CD4-positive, alpha-beta T cell treated with Interleukin-17A for 1 hour (primary cell): ENCODE results near the gene FBN1.

Experiments used
- DNase-seq: peaks from one replicate; pipeline ENCODE4 v3.0.0-alpha.2; 2020

The FBN1 gene

DNA sequence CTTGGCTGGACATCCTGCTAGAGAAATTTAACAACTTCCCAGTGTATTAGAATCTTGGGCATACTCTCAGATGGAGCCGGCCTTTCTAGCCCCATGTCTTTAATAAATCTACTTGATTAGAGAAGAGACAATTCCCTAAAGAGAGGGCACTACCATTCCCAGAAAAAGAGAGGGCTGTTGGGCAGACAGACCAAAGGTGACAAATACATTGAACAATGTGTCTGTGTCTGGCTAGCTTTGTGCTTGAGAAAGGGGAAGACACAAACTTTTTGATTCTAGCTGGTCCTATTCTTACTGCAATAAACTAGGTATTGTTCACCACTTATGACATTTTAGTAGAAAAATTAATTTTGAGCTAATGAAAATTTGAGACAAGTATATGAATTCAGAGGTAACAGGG is 256.6 kb downstream of the FBN1 start:
- no peak for DNase-seq

DNA sequence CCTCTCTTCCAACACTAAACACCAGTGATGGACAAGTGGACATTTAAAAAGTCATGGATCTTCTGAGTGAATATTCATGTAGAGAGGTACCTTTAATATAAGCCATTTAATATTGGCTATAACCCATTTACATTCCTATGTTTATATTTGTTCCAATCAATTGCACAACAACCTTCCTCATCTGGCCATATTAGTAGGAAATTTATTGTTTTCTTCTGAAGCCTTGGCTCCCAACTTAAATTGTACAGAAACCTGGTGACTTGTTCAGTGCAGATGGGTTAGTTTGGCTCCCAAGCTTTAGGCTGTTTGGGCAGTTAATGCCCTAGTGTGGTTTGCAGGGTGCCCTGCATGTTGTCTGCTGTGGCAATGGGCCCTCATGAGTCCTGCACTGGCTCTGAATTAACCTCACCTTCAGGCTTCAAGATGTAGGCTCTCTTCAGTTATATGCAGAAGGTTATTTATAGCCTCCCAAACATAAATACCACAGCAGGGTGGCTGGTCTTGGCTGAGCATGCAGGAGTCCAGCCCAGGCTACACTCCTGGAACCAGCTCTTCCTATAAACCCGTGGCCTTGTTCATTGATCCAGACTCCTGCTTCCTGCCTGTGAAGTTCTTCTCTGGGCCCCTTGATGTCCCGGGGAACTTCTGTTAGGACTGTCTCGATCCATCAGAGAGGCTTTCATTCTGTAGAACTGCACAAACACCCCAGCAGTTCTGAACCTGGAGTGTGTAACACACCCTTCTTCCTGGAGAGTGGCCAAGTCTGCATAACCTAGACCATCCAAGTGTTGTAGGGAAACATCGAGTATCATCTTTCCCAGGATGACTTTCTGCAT is 257.3 kb downstream of the FBN1 start:
- no peak for DNase-seq

DNA sequence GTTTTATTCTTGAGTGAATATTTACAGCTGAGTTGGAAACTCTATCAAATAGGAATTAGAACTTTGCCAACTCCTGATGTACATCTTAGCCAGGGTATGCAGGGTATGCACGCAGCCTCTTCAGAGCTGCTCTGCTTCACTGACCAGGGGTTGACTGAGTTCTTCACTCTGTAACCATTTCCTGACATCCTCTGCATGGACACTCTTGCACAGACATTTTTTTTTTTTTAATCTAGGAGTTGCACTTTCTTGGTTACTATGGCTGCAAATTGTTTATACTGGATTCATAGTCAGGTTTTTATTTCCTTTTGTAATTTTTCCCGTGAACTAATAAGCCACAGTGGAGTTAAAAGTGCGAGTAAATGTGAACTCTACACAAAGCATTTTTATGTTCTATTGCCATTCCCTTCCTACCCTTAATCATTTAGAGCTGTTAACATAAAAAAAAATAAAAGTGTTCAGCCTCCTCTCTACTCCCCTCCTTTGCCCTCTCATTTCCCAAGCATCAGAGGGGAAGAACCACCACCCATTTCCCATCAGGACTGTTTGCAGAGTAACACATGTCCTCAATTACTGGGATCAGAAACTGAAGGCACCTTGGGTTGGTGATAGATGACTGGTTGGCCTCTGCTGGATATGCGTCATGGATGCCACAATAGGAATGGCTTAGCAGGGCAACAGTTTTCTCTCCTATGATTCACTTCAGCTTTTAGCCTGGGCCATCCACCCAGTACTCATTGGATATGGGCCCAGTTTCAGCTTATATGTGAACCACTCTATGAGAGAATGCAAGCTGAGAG is 260.3 kb downstream of the FBN1 start:
- no peak for DNase-seq

DNA sequence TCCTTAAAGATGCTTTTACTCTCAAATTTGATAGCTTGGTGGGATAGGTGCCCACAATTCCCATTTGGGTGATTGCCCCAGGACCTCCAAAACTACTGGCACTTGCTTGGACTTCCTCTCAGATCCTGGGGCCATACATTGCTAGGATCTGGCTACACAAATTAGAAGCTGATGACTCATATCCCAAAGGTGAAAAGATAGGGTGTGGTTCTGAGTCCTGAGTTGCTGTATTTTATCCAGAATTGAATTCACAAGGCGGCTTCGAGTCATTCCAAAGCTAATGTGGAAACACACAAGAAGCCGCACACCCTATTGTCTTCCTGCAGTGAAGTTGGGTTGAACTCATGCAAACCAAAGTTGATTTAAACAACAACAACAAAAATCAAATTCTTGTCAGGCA is 260.9 kb downstream of the FBN1 start:
- no peak for DNase-seq

DNA sequence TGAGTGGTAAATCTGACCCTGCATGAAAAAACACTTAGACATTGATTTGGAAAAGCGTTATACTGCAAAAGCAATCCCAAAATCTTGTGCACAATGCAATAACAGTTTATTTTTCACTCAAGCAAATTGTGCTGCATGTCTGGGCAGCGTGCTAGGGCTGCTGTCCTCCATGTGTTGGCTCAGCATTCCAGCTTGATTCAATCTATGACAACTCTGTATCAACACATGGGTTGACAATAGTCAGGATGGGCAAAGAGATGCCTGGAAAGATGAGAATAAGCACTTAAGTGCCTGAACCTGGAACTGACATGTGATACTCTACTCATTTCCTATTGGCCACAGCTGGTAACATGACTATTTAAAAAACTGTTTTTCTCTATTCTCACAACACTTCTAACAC is 262.5 kb downstream of the FBN1 start:
- DNase-seq, result no peak

DNA sequence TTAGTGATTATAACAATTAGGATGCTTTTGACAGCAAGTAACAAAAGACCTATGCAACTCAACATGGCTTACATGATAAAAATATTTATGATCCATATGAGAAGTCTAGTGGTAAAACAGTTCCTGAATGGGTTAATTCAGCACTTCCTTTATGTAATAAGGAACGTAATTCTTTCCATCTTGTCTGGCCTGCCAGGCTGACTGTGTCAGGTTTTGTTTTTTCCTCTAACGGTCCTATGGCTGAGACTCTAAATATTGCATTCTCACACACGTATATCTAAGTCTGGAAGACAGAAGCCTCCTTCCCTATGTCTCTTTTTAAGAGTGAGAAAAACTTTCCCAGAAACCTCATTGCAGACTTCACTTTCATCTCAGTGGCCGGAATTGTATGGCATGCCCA is 263.6 kb downstream of the FBN1 start:
- no peak for DNase-seq

DNA sequence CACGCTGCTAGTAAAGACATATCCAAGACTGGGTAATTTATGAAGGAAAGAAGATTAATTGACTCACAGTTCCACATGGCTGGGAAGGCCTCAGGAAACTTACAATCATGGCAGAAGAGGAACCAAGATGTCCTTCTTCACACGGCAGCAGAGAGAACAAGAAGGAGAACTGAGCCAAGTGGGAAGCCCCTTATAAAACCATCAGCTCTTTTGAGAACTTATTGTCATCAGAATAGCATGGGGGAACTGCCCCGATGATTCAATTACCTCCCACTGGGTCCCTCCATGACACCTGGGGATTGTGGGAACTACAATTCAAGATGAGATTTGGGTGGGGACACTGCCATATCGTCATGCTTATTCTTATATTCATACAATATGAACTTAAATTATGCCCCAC is 265.3 kb downstream of the FBN1 start:
- DNase-seq, result no peak

DNA sequence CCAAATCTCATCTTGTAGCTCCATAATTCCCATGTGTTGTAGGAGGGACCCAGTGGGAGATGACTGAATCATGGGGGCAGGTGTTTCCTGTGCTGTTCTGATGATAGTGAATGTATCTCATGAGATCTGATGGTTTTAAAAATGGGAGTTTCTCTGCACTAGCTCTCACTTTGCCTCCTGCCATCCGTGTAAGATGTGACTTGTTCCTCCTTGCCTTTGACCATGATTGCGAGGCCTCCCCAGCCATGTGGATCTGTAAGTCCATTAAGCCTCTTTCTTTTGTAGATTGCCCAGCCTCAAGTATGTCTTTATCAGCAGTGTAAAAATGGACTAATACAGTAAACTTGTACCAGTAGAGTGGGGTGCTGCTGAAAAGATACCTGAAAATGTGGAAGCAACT is 269.7 kb downstream of the FBN1 start:
- no peak for DNase-seq

DNA sequence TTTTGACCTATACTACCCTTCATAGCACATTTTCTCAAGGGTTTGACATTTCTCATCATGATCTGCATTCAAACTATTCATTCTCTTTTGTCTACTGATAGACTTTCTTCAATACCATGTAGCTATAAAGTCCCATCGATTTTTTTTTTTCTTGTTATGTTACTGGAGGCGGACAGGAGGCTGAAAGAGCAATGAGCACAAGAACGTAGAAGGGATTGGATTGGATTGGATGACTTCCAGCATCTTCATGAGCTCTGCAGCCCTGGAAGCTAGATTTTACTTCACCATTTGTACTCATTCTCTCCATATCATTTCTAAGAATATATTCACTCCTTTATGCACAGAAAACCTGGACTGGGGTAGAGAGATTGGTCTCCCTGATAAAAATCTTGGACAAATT is 271.0 kb downstream of the FBN1 start:
- DNase-seq, result no peak

DNA sequence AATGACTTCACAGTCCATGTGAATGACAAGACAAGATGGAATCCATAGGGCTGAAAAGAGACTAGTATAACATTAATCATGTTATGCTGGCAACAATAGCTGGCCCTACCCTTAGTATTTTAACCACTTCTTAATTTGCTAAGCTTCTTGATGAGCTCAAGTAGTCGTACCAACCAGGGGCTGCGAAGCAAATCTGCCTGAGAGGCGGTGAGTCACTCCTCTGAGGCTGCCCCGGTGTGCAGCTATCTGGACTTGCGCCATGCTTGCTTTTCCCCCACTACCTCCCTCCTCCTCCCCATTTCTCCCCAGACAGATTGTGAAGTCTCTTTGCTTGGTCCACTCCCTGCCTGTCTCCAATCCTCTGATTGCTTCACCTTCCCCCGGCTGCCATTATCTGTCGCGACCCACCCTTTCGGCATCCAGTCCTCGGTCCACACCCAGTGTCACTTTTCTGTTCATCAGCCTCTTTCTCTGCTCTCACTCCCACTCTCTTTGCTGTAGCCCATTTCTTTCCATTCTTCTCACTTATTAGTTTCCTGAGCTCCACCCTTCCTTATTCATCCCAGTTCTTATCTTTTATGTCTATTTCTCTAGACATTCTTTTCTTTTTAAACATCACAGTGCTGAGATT is 271.6 kb downstream of the FBN1 start:
- no peak for DNase-seq

DNA sequence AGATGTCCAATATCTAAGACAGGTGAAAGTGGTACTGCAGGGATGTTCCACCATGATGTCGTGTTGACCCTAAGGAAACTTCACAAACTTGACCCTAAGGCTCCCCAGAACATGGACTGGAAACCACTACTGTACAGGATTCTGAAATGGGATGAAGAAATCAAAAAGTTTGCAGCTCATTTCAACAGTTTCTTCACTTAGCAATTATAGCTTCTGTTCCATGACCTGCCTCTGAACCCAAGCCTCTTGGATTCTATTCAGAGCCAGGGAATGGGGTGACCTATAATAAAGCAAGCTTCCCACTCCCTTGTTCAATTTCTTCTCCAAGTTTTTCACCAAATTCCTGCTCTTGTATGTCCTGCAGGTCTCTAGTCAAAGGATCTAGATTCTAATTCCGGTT is 273.5 kb downstream of the FBN1 start:
- no peak for DNase-seq

DNA sequence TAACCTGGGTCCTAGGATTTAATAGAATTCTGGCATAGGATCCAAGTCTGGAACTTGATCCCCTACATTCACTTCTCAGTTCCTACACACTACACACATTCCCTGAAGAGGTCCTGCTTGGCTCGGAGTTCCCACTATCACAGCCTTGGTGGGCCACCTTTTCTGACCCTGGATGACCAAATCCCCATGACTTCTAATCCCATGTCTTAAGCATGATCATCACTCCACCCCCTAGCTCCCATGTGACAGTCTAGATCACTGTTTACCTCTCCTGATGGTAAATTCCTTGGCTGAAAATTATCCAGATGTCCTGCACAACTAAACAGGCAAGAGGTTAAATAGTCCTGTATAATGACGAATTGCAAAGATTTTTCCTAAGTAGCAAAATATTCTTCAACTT is 274.0 kb downstream of the FBN1 start:
- no peak for DNase-seq

DNA sequence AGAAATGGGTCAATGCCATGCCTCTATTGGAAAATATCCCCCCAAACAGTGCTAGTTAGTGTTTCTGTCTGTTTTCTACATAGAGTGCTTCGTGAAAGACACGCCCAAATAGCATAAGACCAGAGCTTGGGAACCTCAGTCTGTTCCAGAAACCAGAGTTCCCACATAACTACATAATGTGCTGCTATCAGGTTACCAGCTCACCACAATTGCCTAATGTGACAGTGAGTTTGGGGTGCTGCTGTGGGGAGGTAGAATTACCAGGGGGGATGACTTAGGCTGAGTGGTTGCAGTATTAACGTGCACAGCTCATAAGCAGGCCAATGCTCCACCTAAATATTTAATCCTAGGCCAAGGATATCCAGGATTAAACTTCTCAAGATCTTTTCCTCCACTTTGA is 275.0 kb downstream of the FBN1 start:
- DNase-seq, result no peak

DNA sequence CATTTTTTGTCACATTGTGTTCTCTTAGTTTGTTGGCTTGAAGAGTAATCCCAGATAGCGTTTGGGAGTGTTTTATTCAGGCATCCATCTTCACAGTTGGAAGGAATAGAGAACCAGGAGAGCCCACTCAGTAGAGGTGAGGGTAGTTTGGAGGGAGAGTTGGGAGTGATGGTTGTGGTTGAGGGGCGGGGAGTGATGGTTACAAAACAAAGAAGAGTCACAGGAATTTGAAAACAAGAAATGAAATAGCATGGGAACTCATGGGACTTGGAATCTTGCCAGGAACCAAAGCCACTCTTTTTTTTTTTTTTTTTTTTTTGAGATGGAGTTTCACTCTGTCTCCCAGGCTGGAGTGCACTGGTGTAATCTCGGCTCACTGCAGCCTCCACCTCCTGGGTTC is 278.0 kb downstream of the FBN1 start:
- no peak for DNase-seq

DNA sequence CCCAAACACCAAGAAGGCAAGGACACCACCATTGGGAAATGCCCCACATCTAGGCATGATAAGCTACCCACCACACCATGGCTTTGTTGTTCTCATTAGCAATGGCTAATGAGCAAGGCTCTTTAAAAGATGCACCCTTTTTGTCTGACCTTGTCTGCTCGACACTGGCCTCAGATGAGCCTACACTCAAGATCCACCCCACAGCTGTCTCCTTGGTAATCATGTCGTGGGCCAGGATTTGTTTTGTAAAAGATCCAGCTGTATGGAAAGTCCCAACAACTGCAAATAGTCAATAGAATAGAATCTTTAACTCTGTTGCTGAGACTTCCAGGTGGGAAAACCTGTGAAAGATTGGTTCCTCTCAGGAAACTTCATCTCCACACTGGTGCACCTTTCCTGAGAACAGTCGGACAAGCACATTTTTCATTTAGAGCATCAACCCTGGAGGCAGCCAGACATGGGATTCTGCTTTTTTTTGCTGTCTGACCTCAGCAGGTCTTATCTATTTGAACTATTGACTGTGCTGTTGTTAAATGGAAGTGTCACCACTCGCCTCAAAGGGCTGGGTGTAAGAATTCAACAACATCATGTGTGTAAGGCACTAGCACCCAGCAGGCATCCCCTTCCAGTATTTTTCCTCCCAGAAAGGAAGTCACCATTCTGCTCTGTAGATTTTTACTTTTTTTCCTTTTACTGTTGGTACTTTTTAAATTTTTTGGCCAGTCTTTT is 278.8 kb downstream of the FBN1 start:
- no peak for DNase-seq

DNA sequence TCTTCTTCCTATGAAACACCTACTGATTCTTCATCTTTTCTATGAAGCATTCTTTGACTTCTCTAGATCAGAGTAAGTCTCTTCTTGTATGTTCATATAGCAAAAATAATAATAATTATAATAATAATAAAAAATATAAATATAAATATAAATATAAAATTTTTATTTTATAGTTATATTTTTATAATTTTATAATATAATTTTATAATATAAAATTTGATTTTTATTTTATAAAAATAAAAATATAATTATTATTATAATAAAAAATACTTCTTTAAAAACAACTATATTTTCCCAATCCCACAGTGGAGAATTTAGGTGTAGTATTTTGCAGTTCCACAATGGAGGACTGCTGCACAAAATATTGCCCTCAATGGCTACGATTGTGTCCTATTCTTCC is 279.9 kb downstream of the FBN1 start:
- no peak for DNase-seq

DNA sequence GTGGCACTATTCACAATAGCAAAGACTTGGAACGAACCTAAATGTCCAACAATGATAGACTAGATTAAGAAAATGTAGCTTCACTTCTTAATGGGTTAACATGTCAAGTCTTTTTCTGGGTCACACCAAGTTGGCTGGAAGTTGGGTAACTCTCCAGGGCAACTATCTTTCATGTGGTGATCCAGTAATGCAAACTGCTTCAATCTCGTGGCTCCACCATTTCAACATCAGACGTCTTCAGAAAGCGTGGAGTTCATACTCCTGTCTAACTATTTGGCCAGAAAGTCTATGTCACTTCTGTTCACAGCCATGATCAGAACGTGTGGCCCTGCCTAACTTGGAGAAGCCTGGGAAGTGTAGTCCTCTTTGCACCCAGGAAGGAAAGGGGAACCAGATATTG is 282.0 kb downstream of the FBN1 start:
- DNase-seq, result no peak

DNA sequence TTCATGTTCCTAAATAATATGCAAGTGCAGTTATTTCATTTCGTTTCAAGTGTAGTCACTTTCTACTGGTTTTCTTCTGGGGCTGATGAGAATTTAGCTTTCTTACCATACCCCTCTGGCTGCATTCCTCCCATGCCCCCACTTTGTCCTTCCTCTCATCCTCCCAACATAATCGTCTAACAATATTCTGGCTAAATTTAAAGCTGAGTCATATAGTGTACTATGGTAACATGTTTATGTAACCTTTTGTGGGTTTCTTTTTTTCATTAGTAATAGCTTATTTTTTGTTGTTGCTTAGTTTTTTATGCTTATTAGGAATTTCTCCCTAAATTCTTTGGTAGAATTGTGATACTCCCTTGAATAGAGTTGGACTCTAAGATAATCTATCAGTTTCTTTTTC is 283.8 kb downstream of the FBN1 start:
- DNase-seq, result no peak

DNA sequence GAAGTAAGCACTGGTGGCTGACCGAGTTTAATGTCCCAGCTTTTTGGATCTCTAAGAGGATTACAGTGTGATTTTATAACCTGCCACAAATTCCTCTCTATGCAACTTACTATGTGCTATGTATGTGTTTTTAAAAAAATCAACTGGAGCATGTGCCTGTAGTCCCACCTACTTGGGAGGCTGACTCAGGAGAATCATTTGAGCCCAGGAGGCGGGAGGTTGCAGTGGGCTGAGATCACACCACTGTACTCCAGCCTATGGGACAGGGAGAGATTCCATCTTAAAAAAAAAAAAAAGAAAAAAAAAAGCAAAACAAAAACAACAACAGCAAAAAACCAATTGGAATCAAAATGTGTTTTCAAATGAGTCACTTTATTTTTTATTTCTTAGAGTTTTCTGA is 284.7 kb downstream of the FBN1 start:
- DNase-seq, result no peak
